Kidney glomerular epithelial cell (primary cell): ENCODE data around the gene P2RY8.

Source experiments
- DNase-seq: peaks from one replicate; lab custom pipeline; 2025; lab: John Stamatoyannopoulos, UW

P2RY8 gene

DNA sequence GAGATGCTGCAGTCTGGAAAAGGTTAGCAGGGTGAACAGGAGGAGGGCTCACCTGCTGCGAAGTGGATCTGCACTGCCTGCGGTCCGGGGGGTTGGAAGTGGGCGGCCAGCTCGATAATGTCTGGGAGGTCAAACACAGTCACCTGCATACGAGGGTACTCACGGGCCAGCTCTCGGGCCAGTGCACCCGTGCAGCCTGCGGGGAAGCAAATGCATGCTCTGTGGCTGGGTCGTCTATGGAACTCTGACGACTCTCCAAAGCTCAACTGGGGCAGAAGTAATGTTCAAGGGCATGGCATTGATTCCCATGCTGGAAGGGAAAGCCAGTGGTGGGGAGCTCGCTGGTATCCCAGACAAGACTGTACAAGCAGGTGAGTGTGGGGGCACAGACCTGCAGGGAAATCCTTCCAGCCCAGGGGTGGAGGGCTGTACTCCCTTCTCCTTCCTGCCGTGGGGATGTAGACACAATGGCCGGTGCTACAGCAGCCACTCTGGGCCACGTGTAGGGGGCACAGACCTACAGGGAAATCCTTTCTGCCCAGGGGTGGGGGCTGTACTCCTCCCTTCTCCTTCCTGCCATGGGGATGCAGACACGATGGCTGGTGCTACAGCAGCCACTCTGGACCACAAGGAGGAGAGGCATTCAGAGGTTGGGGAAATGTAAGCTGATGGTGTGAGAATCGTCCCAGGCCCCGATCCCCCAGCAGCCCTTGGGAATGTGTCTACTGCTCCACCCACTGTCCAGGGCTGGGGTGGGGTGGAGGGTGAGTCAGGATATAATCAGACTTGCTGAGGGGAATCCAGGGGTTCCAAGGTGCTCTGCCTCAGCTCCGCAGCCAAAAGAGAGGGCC is 118.8 kb downstream of the P2RY8 start:
- DNase-seq = no peak

DNA sequence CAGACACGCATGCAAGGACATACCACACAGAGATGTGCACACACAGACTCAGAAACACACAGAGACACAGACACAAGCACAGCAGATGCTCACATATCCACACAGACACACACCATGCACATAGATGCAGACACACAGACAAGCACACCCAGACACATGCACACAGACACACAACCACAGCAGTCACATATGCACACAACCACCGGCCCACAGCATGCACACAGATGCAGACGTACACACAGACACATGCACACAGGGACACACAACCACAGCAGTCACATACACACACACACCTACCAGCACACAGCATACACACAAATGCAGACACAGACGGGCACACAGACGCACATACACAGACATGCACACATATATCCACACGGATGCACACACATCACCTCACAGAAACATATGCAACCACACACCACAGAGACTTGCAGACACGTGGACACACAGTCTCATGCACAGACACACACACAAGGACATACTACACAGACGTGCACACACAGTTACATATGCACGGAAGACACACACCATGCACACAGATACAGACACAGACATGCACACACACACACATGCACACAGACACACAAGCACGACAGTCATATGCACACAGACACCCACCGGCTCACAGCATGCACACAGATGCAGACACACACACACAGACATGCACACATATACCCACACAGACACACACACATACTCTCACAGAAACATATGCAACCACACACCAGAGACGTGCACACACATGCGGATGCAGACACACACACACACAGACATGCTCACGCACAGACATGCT is 119.8 kb downstream of the P2RY8 start:
- DNase-seq = no peak

DNA sequence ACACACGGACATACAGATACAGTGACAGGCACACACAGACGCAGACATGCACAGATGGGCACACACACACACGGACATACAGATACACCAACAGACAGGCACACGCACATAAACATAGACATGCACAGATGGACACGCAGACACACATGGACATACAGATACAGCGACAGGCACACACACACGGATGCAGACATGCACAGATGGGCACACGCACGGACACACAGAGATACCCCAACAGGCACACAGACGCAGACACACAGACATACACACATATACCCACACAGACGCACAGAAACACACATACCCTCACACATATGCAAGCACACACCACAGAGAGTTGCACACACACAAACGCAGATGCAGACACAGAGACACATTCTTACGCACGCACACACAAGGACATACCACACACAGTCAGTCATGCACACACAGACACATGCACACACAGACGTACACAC is 120.6 kb downstream of the P2RY8 start:
- no peak for DNase-seq
